Suprapubic skin (tissue), 3 donors: ENCODE data around the gene CHRNA4.

ENCODE experiments used
- POLR2A ChIP-seq, 2 donors: fragments of 450-650 bp; IDR thresholded peaks; one replicate each; pipeline ENCODE4 v1.6.1; 2017; ENCODE audit warnings: antibody characterized with exemption in 2 of 2, mild to moderate bottlenecking in 2 of 2, moderate library complexity in 2 of 2
- TF ChIP-seq, protein P1 (sequence below), 2 donors: fragments of 200-600 bp in 1 of 2; fragments of 450-650 bp in 1 of 2; sonication (generic) in 1 of 2; IDR thresholded peaks; one replicate each; pipeline ENCODE4 v1.5.1; 2016 to 2019; ENCODE audit warnings: antibody characterized with exemption in 2 of 2, mild to moderate bottlenecking in 1 of 2, moderate library complexity in 1 of 2

DNA sequence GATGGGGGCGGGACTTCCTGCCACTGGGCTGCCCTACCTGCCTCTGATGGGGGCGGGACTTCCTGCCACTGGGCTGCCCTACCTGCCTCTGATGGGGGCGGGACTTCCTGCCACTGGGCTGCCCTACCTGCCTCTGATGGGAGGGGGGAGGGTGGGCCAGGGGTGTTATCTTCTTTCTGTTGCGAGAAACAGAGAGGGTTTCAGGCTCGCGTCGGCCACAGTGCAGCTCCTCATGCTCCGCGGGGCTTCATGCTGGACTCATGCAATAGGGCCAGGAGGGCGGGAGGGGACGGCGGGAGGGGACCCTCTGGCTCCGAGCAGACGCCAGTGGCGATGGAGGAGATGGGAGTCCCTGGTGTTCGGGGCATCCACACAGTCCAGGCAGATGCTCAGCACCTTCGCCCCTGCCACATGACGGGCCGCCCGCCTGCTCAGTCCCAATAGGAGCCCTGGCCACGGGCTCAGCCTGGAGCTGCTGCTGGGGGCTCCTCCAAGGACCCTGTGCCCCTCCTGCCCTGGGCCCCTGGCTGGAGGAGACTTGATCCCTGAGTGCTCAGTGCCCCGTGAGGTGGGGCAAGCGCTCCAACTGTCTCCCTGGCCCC is 48.8 kb upstream of the CHRNA4 start:
- TF ChIP-seq, protein P1, sequence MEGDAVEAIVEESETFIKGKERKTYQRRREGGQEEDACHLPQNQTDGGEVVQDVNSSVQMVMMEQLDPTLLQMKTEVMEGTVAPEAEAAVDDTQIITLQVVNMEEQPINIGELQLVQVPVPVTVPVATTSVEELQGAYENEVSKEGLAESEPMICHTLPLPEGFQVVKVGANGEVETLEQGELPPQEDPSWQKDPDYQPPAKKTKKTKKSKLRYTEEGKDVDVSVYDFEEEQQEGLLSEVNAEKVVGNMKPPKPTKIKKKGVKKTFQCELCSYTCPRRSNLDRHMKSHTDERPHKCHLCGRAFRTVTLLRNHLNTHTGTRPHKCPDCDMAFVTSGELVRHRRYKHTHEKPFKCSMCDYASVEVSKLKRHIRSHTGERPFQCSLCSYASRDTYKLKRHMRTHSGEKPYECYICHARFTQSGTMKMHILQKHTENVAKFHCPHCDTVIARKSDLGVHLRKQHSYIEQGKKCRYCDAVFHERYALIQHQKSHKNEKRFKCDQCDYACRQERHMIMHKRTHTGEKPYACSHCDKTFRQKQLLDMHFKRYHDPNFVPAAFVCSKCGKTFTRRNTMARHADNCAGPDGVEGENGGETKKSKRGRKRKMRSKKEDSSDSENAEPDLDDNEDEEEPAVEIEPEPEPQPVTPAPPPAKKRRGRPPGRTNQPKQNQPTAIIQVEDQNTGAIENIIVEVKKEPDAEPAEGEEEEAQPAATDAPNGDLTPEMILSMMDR (IDR thresholded peaks at IDR 0.05): no peak
- TF ChIP-seq POLR2A (IDR thresholded peaks at IDR 0.05): no peak
